ENCODE results near the gene TAF6L. TPM values are rescaled to one million over a fixed set of nuclear protein-coding genes. Genes with fewer than 3 reads are reported as not detected.
A peak's percentile ranks its signal among the peaks of the same experiment; 100 is the strongest.

Gene TAF6L, protein sequence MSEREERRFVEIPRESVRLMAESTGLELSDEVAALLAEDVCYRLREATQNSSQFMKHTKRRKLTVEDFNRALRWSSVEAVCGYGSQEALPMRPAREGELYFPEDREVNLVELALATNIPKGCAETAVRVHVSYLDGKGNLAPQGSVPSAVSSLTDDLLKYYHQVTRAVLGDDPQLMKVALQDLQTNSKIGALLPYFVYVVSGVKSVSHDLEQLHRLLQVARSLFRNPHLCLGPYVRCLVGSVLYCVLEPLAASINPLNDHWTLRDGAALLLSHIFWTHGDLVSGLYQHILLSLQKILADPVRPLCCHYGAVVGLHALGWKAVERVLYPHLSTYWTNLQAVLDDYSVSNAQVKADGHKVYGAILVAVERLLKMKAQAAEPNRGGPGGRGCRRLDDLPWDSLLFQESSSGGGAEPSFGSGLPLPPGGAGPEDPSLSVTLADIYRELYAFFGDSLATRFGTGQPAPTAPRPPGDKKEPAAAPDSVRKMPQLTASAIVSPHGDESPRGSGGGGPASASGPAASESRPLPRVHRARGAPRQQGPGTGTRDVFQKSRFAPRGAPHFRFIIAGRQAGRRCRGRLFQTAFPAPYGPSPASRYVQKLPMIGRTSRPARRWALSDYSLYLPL
- total RNA-seq: 10 to 100 TPM; 11.9 to 12.0 TPM

DNA sequence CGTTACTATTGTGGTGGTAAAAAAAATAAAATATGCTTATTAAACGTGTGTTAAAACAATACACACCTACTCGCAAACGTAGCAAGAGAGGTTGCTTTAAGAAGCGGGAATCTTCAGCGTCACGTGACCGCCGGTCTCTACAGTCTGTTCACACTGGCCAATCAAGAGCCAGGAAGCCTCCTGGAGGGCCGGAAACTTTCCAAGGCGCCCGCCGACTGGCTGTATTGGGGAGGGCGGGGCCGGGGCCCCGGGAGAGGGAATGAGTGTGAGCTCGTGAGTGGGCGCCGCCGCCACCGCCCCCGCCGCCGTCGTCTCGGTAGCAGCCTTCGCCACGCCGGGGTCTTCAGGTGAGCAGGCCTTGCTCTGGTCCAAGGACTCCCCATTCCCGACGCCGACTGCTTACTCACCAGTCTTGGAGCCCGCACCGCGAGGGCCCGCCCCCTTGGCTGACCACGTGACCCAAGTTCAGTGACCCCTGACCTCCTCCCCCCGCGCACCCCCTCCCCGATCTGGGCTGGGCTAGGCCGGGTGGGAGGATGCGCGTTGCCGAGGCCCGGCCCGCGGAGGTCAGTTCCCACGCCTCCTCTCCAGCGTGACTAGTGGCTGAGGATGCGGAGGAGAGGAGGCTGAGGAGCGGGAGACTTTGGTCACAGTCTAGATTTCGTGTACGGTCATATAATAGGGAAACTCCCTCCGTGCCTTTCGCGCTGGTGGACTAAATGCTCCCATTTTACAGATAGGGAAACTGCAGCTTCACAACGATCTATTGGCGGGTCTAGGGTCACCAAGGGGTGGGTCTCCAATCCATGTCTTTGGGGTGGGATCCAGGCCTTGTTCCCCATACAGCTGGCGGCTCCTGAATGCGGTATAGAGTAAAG lies at the start of gene TAF6L:
TSS of gene TAF6L (plus strand) at position 253 of the 878 bp plus-strand sequence. CDS start 4,388 bp downstream, outside the sequence.
- H3K27ac Mint-ChIP-seq: peak within 1 kb of the TSS; percentile 94
- intact Hi-C loops (cut with micrococcal nuclease): loop anchor here (1.0 to 2.0 kb wide), 5 partner anchors 10 to 69 kb away; partner anchors contain the start of genes POLR2G, TMEM179B, TTC9C and ZBTB3
- CTCF ChIA-PET: interaction anchor here (0.9 to 9.0 kb wide), 6 partner anchors 10 to 347 kb away, joined by 3 to 89 read pairs (median 4); partner anchors contain the start of genes POLR2G, SLC3A2, TMEM179B and ZBTB3
- peak within 1 kb of the TSS; percentile 79 for H3K4me3 Mint-ChIP-seq
- peaks cover 24% of the 10 kb centered on the region for H3K4me1 Mint-ChIP-seq (ENCODE audit: low read depth)
- H3K9me3 Mint-ChIP-seq: no peaks in the 10 kb centered on the region
- peak; percentile 98 for DNase-seq
- H3K36me3 Mint-ChIP-seq: peaks cover 8% of the 10 kb centered on the region
- no peaks in the 10 kb centered on the region for H3K27me3 Mint-ChIP-seq
- POLR2A ChIA-PET: interaction anchor here (0.7 to 4.2 kb wide), 12 partner anchors 10 to 369 kb away, joined by 3 to 32 read pairs (median 5); partner anchors contain the start of genes HNRNPUL2, NXF1, POLR2G and SLC3A2

DNA sequence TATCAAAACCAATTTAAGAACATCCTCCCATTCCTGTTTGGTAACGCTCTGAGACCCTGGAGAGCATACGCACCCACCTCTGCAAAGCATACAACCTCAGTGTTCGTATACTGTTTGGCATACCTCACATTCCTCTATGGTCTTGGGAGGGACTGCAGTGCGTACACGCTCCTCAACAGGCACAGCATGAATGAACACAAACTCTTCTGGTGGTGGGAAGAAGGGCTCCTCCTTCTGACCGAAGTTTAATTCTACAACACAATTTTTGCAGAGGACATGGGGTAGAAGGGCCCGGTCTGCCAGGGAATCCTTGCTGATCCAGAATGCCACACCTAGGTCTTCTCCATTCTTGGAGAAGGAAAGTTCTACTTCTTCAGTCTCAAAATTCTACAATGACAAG lies 49.2 kb upstream of the TAF6L start:
- Mint-ChIP-seq H3K4me3 (no peak overlapping the region), H3K9me3 (no peaks in the 10 kb centered on the region), H3K27ac (no peak overlapping the region), H3K27me3 (no peaks in the 10 kb centered on the region), H3K36me3 (peaks cover 82% of the 10 kb centered on the region), H3K4me1 (ENCODE audit: low read depth) (peaks cover 58% of the 10 kb centered on the region)
- ChIA-PET POLR2A (no interaction called here), CTCF (no interaction called here)
- DNase-seq: no peak
- intact Hi-C loops (cut with micrococcal nuclease): no loop called here

GRCh38 chr11:62724171-62724570 lies 47.0 kb upstream of the TAF6L start:
- peaks cover 48% of the 10 kb centered on the region for H3K4me1 Mint-ChIP-seq (ENCODE audit: low read depth)
- POLR2A ChIA-PET: interaction anchor here (5.3 kb wide), 1 partner anchor 131 kb away, joined by 48 read pairs; no protein-coding TSS in a partner anchor

DNA sequence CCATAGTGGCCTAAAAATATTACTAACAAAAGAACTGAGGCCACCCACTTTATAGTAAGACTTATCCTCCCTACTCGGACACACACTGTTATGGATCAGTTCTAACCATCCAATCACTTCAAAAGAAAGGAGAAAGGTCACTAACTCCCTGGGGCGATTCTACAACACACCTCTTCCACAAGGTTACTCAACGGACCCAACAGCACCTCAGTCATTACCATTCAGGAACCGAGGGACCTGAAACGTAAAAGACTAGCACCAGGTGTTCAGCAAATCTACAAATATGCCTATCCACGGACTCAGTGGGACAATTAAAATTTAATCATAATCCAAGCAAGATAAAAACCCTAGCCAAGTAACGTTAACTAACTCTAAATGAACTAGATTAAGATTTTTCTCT lies 45.5 kb upstream of the TAF6L start:
- peak overlapping the region; percentile 93 for H3K27ac Mint-ChIP-seq
- POLR2A ChIA-PET: interaction anchor here (0.8 to 5.3 kb wide), 4 partner anchors 8 to 130 kb away, joined by 3 to 48 read pairs (median 6); no protein-coding TSS in a partner anchor
- CTCF ChIA-PET: interaction anchor here (0.7 to 1.4 kb wide), 4 partner anchors 20 to 333 kb away, joined by 3 to 4 read pairs (median 3); partner anchors contain the start of gene ZBTB3
- H3K9me3 Mint-ChIP-seq: no peaks in the 10 kb centered on the region
- no peaks in the 10 kb centered on the region for H3K27me3 Mint-ChIP-seq
- intact Hi-C loops (cut with micrococcal nuclease): loop anchor here (2.0 kb wide), 2 partner anchors 55 to 73 kb away; partner anchors contain the start of genes INTS5 and UQCC3
- peak overlapping the region; percentile 99 for H3K4me3 Mint-ChIP-seq
- DNase-seq: no peak
- peaks cover 48% of the 10 kb centered on the region for H3K4me1 Mint-ChIP-seq (ENCODE audit: low read depth)
- H3K36me3 Mint-ChIP-seq: peaks cover 68% of the 10 kb centered on the region

More at GRCh38 chr11:62724171-62724570, 47.0 kb upstream of the TAF6L start:
- Mint-ChIP-seq H3K9me3 (no peaks in the 10 kb centered on the region), H3K4me3 (peak overlapping the region; percentile 99), H3K36me3 (peaks cover 74% of the 10 kb centered on the region), H3K27me3 (no peaks in the 10 kb centered on the region), H3K27ac (peak overlapping the region; percentile 50)
- DNase-seq: no peak
- intact Hi-C loops (cut with micrococcal nuclease): no loop called here
- CTCF ChIA-PET: interaction anchor here (1.3 to 1.9 kb wide), 3 partner anchors 12 to 133 kb away, joined by 4 to 7 read pairs (median 4); partner anchors contain the start of gene TUT1

GRCh38 chr11:62726156-62726914 lies 44.9 kb upstream of the TAF6L start:
- Mint-ChIP-seq H3K27ac (peak overlapping the region; percentile 93), H3K4me3 (peak overlapping the region; percentile 99), H3K4me1 (ENCODE audit: low read depth) (peaks cover 49% of the 10 kb centered on the region), H3K9me3 (no peaks in the 10 kb centered on the region), H3K27me3 (no peaks in the 10 kb centered on the region), H3K36me3 (peaks cover 66% of the 10 kb centered on the region)
- DNase-seq: peak; percentile 37
- ChIA-PET CTCF (interaction anchor here (0.7 to 1.5 kb wide), 9 partner anchors 11 to 333 kb away, joined by 3 to 9 read pairs (median 3); partner anchors contain the start of genes C11orf98, CSKMT and ZBTB3), POLR2A (interaction anchor here (0.8 to 5.3 kb wide), 18 partner anchors 9 to 173 kb away, joined by 3 to 48 read pairs (median 11); partner anchors contain the start of genes C11orf98, CSKMT, INTS5 and LBHD1)
- intact Hi-C loops (cut with micrococcal nuclease): loop anchor here (2.0 kb wide), 2 partner anchors 56 to 74 kb away; partner anchors contain the start of genes INTS5 and UQCC3

DNA sequence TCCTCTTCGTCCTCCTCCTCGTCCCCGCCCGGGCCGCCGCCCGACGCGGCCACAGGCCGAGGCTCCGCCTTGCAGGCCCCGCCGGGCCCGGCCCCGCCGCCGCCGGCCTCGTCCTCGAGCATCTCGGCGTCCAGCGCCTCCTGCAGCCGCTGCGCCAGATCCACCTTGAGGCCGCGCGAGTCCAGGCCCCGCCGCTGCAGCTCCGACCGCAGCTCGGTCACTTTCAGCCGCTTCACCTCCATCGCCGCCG lies 44.4 kb upstream of the TAF6L start:
- peak overlapping the region; percentile 93 for H3K27ac Mint-ChIP-seq
- no peak for DNase-seq
- peaks cover 47% of the 10 kb centered on the region for H3K4me1 Mint-ChIP-seq (ENCODE audit: low read depth)
- peaks cover 62% of the 10 kb centered on the region for H3K36me3 Mint-ChIP-seq
- CTCF ChIA-PET: interaction anchor here (0.5 to 5.7 kb wide), 16 partner anchors 12 to 152 kb away, joined by 3 to 28 read pairs (median 4); partner anchors contain the start of genes C11orf98, CSKMT, LBHD1 and MTA2
- no peaks in the 10 kb centered on the region for H3K9me3 Mint-ChIP-seq
- H3K4me3 Mint-ChIP-seq: peak overlapping the region; percentile 99
- POLR2A ChIA-PET: interaction anchor here (0.8 to 5.3 kb wide), 25 partner anchors 9 to 173 kb away, joined by 3 to 48 read pairs (median 8); partner anchors contain the start of genes B3GAT3, C11orf98, CSKMT and INTS5
- intact Hi-C loops (cut with micrococcal nuclease): loop anchor here (1.0 to 2.0 kb wide), 7 partner anchors 18 to 154 kb away; partner anchors contain the start of genes INTS5, NXF1, TMEM179B and UQCC3
- H3K27me3 Mint-ChIP-seq: no peaks in the 10 kb centered on the region

DNA sequence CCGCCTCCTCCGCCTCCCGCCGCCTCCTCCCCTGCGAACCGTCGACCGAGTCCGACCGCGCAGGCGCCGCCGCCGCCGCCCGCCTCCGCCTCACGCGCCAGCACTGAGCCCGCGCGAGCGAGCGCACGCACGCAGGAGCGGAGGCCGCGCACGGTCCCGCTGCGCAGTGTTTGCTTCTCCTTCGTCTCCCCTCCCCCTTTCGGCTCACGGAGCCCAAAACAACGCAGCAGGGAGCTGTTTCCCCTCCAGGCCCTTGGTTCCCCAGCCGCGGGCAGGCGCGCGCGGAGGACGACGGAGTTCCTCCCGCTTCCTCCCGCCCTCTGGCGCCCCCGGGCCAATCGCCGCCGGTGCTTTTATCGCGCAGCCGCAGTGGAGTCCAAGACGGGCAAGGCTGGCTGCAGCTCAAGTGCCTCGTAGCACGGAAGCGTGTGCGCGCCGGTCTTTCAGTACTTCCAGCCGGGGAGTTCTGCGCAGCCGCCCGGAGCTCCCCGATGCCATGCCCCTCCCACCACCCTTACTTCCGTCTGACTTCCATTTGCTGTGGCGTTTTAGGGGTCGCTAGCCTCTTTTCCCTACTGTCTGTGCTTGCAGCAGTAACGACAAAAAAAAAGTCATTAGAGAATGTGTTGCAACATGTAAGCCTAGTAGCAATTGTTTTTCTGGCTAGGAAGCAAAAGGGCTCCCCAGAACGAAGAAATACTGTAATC lies 43.9 kb upstream of the TAF6L start, which contains the start of gene HNRNPUL2:
TSS of gene HNRNPUL2 (minus strand) at position 293 of the 707 bp plus-strand sequence. CDS start 301 bp downstream, outside the sequence.
- Mint-ChIP-seq H3K27ac (peak within 1 kb of the TSS; percentile 93), H3K4me1 (ENCODE audit: low read depth) (peaks cover 42% of the 10 kb centered on the region), H3K36me3 (peaks cover 57% of the 10 kb centered on the region), H3K27me3 (no peaks in the 10 kb centered on the region), H3K9me3 (no peaks in the 10 kb centered on the region), H3K4me3 (peak within 1 kb of the TSS; percentile 99)
- peak; percentile 99 for DNase-seq
- ChIA-PET CTCF (interaction anchor here (0.5 to 5.7 kb wide), 17 partner anchors 9 to 151 kb away, joined by 3 to 28 read pairs (median 4); partner anchors contain the start of genes C11orf98, CSKMT, LBHD1 and MTA2), POLR2A (interaction anchor here (0.6 to 5.3 kb wide), 33 partner anchors 10 to 203 kb away, joined by 3 to 48 read pairs (median 6); partner anchors contain the start of genes B3GAT3, C11orf98, CSKMT and EEF1G)
- intact Hi-C loops (cut with micrococcal nuclease): loop anchor here (1.0 to 2.0 kb wide), 7 partner anchors 18 to 154 kb away; partner anchors contain the start of genes INTS5, NXF1, TMEM179B and UQCC3

DNA sequence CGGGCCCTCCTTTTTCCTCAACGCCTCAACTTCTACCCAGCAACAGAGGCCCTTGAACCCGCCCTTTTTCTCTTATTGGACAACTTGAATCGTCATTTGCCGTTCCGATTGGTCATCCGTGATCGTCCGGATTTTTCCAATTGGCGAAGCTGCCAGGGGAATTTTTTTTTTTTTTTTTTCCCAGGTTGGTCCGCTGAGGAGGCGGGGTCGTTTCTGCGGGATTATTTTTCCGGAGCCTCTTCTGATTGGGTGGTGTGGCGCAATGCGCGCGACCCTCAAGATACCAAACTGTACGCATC lies 43.4 kb upstream of the TAF6L start:
- H3K4me1 Mint-ChIP-seq (ENCODE audit: low read depth): peaks cover 40% of the 10 kb centered on the region

DNA sequence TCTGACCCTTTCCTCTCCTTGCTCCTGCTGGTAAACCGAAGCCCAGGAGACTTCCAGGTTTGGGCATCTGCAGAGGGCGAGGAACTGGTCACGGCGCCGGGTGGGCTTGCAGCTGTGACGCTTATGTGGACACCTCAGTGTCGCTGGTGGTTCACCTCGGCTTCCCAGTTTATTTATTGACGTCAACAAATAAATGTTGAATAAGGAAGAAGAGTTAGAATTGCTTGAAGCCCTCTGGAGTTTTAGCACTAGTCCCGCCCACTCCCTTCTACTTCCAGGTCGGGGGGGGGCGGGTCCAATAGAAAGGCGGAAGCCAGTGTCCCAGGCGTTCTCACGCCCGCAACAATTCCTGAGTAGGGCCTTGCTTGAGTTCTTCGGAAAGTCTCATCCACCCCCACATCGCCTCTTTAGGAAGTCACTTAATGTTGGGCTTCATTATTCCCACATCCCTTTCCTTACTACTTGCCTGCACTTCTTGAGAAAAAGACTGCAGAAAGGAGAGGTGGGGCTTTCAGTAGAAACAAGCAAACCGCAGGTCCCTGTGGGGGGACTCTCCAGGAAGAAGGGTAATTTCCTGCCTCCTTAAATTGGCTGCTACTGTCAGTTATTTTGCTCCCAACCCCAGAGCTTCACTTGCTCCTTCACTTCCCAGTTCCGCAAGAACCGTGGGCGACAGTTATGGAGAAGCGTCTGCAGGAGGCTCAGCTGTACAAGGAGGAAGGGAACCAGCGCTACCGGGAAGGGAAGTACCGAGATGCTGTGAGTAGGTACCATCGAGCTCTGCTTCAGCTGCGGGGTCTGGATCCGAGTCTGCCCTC lies 42.8 kb upstream of the TAF6L start, which contains the start of gene TTC9C:
TSS of gene TTC9C (plus strand) at position 316 of the 818 bp plus-strand sequence. CDS start at position 679, 363 bp downstream.
- peak within 1 kb of the TSS; percentile 99 for H3K4me3 Mint-ChIP-seq
- H3K4me1 Mint-ChIP-seq (ENCODE audit: low read depth): peaks cover 44% of the 10 kb centered on the region
- intact Hi-C loops (cut with micrococcal nuclease): loop anchor here (1.0 to 2.0 kb wide), 3 partner anchors 26 to 112 kb away; partner anchors contain the start of genes TAF6L and ZBTB3
- H3K36me3 Mint-ChIP-seq: peaks cover 52% of the 10 kb centered on the region
- peak; percentile 90 for DNase-seq
- H3K9me3 Mint-ChIP-seq: no peaks in the 10 kb centered on the region
- ChIA-PET CTCF (interaction anchor here (1.0 to 5.7 kb wide), 6 partner anchors 10 to 58 kb away, joined by 5 to 28 read pairs (median 6); partner anchors contain the start of genes LBHD1, POLR2G, UQCC3 and ZBTB3), POLR2A (interaction anchor here (0.6 to 4.1 kb wide), 26 partner anchors 8 to 156 kb away, joined by 3 to 39 read pairs (median 6); partner anchors contain the start of genes C11orf98, CSKMT, EEF1G and INTS5)
- H3K27ac Mint-ChIP-seq: peak within 1 kb of the TSS; percentile 93
- H3K27me3 Mint-ChIP-seq: no peaks in the 10 kb centered on the region

More for the DNA sequence above, 43.4 kb upstream of the TAF6L start:
- H3K36me3 Mint-ChIP-seq: peaks cover 52% of the 10 kb centered on the region
- ChIA-PET POLR2A (interaction anchor here (0.6 to 5.3 kb wide), 32 partner anchors 10 to 202 kb away, joined by 3 to 48 read pairs (median 6); partner anchors contain the start of genes B3GAT3, C11orf98, CSKMT and EEF1G), CTCF (interaction anchor here (0.7 to 5.7 kb wide), 14 partner anchors 10 to 136 kb away, joined by 3 to 28 read pairs (median 4); partner anchors contain the start of genes C11orf98, CSKMT, LBHD1 and MTA2)
- peak overlapping the region; percentile 99 for H3K4me3 Mint-ChIP-seq
- DNase-seq: peak; percentile 90
- no peaks in the 10 kb centered on the region for H3K9me3 Mint-ChIP-seq
- intact Hi-C loops (cut with micrococcal nuclease): loop anchor here (1.0 to 2.0 kb wide), 10 partner anchors 19 to 153 kb away; partner anchors contain the start of genes INTS5, NXF1, TAF6L and TMEM179B
- peak overlapping the region; percentile 93 for H3K27ac Mint-ChIP-seq
- no peaks in the 10 kb centered on the region for H3K27me3 Mint-ChIP-seq
